LNCaP clone FGC (cell line): ENCODE results near the gene MAP4.

Source experiments
- DNase-seq: peaks from one replicate; pipeline ENCODE4 v3.0.0-alpha.2; 2011; ENCODE audit warnings: low read depth
- H3K4me3 ChIP-seq: 2 replicates; pipeline ENCODE4 v1.5.1; 2011; ENCODE audit warnings: mild to moderate bottlenecking, low read depth, low read length, control low read depth
- CTCF ChIP-seq: IDR thresholded peaks from 2 replicates; pipeline ENCODE4 v1.5.1; 2012; ENCODE audit warnings: mild to moderate bottlenecking; ENCODE audit not compliant: control insufficient read depth, insufficient read depth; ENCODE audit errors: extremely low read depth

Gene MAP4

GRCh38 chr3:48047841-48048464, 31.7 kb upstream of the MAP4 start:
- DNase-seq = no peak
- TF ChIP-seq CTCF = no peak
- H3K4me3 ChIP-seq = no peak overlapping the region

GRCh38 chr3:48042071-48042760, 26.0 kb upstream of the MAP4 start:
- TF ChIP-seq CTCF = no peak
- no peak for DNase-seq
- no peak overlapping the region for H3K4me3 ChIP-seq

- H3K4me3 ChIP-seq = no peak overlapping the region
- no peak for DNase-seq
- no peak for TF ChIP-seq CTCF
Observed at GRCh38 chr3:48039487-48040190, 23.4 kb upstream of the MAP4 start.

- no peak overlapping the region for H3K4me3 ChIP-seq
- TF ChIP-seq CTCF = no peak
- DNase-seq = no peak
Observed at GRCh38 chr3:48038971-48039481, 22.8 kb upstream of the MAP4 start.

- no peak overlapping the region for H3K4me3 ChIP-seq
- TF ChIP-seq CTCF = no peak
- no peak for DNase-seq
Observed at GRCh38 chr3:48034000-48034516, 17.8 kb upstream of the MAP4 start.

- no peak for DNase-seq
- TF ChIP-seq CTCF = no peak
- H3K4me3 ChIP-seq = no peak overlapping the region
Observed at GRCh38 chr3:48030188-48030587, 14.0 kb upstream of the MAP4 start.
